ENCODE measurements around the gene BCOR. TPM values are rescaled to one million over a fixed set of nuclear protein-coding genes. Genes with fewer than 3 reads are reported as not detected.

BCOR gene
- total RNA-seq, 1 experiment from 2014 or later, result 35.1 TPM

GRCh38 chrX:40082447-40083119 is 15.2 kb downstream of the BCOR start:
- RAD21 ChIA-PET (ENCODE audit: low non-redundant PET in 1 of 2, low total read pairs in 2 of 2, uncharacterized antibody in 2 of 2, unreplicated experiment in 2 of 2), result no interaction called here
- no peak overlapping the region for H3K4me3 ChIP-seq (replicated peaks in 1 of 2; ENCODE audit: low read depth in 1 of 2, low read length in 2 of 2)
- H3K9me3 ChIP-seq (ENCODE audit: control insufficient read depth in 1 of 2, insufficient read depth in 1 of 2, low read depth in 1 of 2, low read length in 2 of 2), result no peaks in the 10 kb centered on the region
- no TSS peak for BruUV-seq (replicated peaks)
- no peak overlapping the region for H3K27ac ChIP-seq (ENCODE audit: low read depth, low read length)
- H3K27me3 ChIP-seq (ENCODE audit: insufficient read depth, low read length), result no peaks in the 10 kb centered on the region
- peaks cover 29 to 40% of the 10 kb centered on the region in 2 experiments; a peak in 3 of 4 replicates for H3K4me1 ChIP-seq (ENCODE audit: control insufficient read depth in 1 of 2, insufficient read depth in 2 of 2, low read length in 2 of 2)
- CTCF ChIA-PET, result no interaction called here
- no peak overlapping the region for H3K4me2 ChIP-seq (ENCODE audit: low read length)
- H3K79me2 ChIP-seq (ENCODE audit: insufficient read depth, low read length), result peaks cover 100% of the 10 kb centered on the region
- H2AFZ ChIP-seq (ENCODE audit: low read depth, low read length, poor library complexity, severe bottlenecking), result no peak overlapping the region
- 0 out of 2 replicates have a peak, but pooled peaks have one; percentile 7 for ATAC-seq
- H3K36me3 ChIP-seq (ENCODE audit: control insufficient read depth in 1 of 2, insufficient read depth in 2 of 2, low read length in 2 of 2), result no peaks in the 10 kb centered on the region; a peak in 1 of 4 replicates
- POLR2A ChIA-PET, result no interaction called here
- DNase-seq (ENCODE audit: low read depth, low spot score), result no peak
- TF ChIP-seq FOSL1 (IDR thresholded peaks at IDR 0.05; ENCODE audit: low read depth) (no peak), TCF7L2 (IDR thresholded peaks at IDR 0.05; ENCODE audit: borderline replicate concordance, extremely low read depth, insufficient read depth, insufficient read length) (no peak), ZBTB33 (IDR thresholded peaks at IDR 0.05; ENCODE audit: extremely low read depth, insufficient replicate concordance, low read length) (no peak), MAX (IDR thresholded peaks at IDR 0.05) (no peak), RAD21 (IDR thresholded peaks at IDR 0.05; ENCODE audit: low read depth) (no peak), JUND (IDR thresholded peaks at IDR 0.05) (no peak), SRF (IDR thresholded peaks at IDR 0.05; ENCODE audit: low read depth) (no peak), CBX3 (IDR thresholded peaks at IDR 0.05; ENCODE audit: low read depth) (no peak), YY1 (IDR thresholded peaks at IDR 0.05; ENCODE audit: extremely low read depth, insufficient replicate concordance, low read depth, low read length) (no peak), SIN3A (IDR thresholded peaks at IDR 0.05; ENCODE audit: low read depth) (no peak), POLR2AphosphoS5 (IDR thresholded peaks at IDR 0.05; ENCODE audit: low read depth, low read length) (no peak), EZH2phosphoT487 (IDR thresholded peaks at IDR 0.05; ENCODE audit: borderline replicate concordance) (no peak), EGR1 (IDR thresholded peaks at IDR 0.05; ENCODE audit: low read depth) (no peak), SP1 (IDR thresholded peaks at IDR 0.05; ENCODE audit: low read depth) (no peak), ZNF274 (IDR thresholded peaks at IDR 0.05; ENCODE audit: low read depth, low read length) (no peak), CEBPB (IDR thresholded peaks at IDR 0.05; ENCODE audit: low read depth) (no peak), ZFX (IDR thresholded peaks at IDR 0.05) (no peak)
- TF ChIP-seq, protein P1, sequence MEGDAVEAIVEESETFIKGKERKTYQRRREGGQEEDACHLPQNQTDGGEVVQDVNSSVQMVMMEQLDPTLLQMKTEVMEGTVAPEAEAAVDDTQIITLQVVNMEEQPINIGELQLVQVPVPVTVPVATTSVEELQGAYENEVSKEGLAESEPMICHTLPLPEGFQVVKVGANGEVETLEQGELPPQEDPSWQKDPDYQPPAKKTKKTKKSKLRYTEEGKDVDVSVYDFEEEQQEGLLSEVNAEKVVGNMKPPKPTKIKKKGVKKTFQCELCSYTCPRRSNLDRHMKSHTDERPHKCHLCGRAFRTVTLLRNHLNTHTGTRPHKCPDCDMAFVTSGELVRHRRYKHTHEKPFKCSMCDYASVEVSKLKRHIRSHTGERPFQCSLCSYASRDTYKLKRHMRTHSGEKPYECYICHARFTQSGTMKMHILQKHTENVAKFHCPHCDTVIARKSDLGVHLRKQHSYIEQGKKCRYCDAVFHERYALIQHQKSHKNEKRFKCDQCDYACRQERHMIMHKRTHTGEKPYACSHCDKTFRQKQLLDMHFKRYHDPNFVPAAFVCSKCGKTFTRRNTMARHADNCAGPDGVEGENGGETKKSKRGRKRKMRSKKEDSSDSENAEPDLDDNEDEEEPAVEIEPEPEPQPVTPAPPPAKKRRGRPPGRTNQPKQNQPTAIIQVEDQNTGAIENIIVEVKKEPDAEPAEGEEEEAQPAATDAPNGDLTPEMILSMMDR (IDR thresholded peaks at IDR 0.05 in 2 of 3, conservative IDR thresholded peaks at IDR 0.05 in 1 of 3; ENCODE audit: borderline replicate concordance in 1 of 3, insufficient read depth in 1 of 3, low read depth in 2 of 3, low read length in 2 of 3), result no peak
- TF ChIP-seq, protein P2, sequence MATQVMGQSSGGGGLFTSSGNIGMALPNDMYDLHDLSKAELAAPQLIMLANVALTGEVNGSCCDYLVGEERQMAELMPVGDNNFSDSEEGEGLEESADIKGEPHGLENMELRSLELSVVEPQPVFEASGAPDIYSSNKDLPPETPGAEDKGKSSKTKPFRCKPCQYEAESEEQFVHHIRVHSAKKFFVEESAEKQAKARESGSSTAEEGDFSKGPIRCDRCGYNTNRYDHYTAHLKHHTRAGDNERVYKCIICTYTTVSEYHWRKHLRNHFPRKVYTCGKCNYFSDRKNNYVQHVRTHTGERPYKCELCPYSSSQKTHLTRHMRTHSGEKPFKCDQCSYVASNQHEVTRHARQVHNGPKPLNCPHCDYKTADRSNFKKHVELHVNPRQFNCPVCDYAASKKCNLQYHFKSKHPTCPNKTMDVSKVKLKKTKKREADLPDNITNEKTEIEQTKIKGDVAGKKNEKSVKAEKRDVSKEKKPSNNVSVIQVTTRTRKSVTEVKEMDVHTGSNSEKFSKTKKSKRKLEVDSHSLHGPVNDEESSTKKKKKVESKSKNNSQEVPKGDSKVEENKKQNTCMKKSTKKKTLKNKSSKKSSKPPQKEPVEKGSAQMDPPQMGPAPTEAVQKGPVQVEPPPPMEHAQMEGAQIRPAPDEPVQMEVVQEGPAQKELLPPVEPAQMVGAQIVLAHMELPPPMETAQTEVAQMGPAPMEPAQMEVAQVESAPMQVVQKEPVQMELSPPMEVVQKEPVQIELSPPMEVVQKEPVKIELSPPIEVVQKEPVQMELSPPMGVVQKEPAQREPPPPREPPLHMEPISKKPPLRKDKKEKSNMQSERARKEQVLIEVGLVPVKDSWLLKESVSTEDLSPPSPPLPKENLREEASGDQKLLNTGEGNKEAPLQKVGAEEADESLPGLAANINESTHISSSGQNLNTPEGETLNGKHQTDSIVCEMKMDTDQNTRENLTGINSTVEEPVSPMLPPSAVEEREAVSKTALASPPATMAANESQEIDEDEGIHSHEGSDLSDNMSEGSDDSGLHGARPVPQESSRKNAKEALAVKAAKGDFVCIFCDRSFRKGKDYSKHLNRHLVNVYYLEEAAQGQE (IDR thresholded peaks at IDR 0.05; ENCODE audit: low read depth), result no peak
- no peak overlapping the region for H3K9ac ChIP-seq (ENCODE audit: low read length)
- intact Hi-C loops (cut with micrococcal nuclease), result no loop called here
- H3K9me2 ChIP-seq (ENCODE audit: insufficient read depth), result no peaks in the 10 kb centered on the region
- H4K20me1 ChIP-seq (ENCODE audit: insufficient read depth), result no peaks in the 10 kb centered on the region
